Right renal cortex interstitium (tissue), 3 donors: ENCODE results near the gene ZFYVE28. TPM values are rescaled to one million over a fixed set of nuclear protein-coding genes. Genes with fewer than 3 reads are reported as not detected.
"Not testable (repeated sequence)": the region's sequence is repeated elsewhere in the genome, so short reads cannot be mapped to it uniquely, and the experiment has no call there.

Experiments
- DNase-seq, 3 donors: peaks; one replicate each; pipeline ENCODE4 v3.0.0-alpha.2; 2013; ENCODE audit warnings: low read depth in 3 of 3, low spot score in 2 of 3
- polyA plus RNA-seq, 3 donors: library from polyadenylated mRNA; unstranded; fragments of 120-200 nt; gene quantifications; one replicate each; pipeline ENCODE4 v1.2.1, GENCODE V29; 2013; ENCODE audit not compliant: insufficient read length in 3 of 3

ZFYVE28 gene
- polyA plus RNA-seq, 3 donors, result 1.7 to 1.8 (median 1.8) TPM

GRCh38 chr4:2275546-2276251 lies 142.7 kb downstream of the ZFYVE28 start:
- DNase-seq, result no peak

GRCh38 chr4:2275044-2275397 lies 143.4 kb downstream of the ZFYVE28 start:
- not testable (repeated sequence) for DNase-seq

GRCh38 chr4:2274320-2275043 lies 144.0 kb downstream of the ZFYVE28 start:
- DNase-seq, result no peak

DNA sequence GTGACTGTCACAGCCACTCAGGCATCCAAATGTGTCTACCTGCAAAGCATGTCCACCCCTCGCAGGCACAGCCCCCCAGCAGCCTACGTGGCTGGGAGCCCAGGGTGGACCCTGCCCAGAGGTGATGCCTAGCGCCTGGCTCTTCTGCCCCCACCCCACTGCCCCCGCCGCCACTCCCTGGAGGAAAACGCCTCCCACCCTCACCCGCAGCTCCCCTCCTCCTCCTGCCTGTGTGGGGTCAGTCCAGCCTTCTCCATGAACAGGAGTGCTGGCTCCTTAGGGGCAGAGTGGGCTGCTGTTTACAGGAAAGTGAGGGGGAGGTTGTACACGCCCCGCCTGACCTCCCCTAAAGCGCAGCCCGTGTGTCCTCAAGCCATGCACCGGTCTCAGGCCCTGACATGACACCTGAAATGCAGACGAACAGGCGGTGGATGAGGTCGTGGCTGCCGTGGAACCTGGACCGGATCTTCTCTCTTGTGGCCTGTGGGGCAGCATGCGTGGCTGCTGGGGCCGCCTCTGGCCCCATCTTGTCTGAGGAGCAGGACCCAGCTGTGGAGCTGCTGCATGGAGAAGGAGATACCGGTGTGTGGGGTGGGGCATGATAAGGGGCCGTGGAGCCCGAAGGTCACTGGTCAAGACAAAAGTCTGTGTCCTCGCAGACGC lies 144.7 kb downstream of the ZFYVE28 start:
- DNase-seq, result no peak

GRCh38 chr4:2273221-2273620 lies 145.2 kb downstream of the ZFYVE28 start:
- DNase-seq, result no peak

DNA sequence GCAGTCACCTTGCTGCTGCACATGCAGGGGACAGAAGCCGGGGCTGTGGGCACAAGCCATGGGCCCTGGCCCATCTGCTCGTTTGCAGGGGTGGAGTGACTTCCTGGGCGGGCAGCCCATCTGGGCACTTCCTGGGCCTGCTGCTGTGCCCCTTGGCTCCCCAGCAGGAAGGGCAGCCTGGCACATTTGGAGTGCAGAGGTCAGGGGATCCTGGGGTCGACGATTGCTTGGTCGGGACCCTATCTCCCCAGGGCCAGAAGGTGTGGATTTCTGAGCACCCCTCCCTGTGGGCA lies 145.7 kb downstream of the ZFYVE28 start:
- DNase-seq, result no peak

GRCh38 chr4:2272026-2272827 lies 146.2 kb downstream of the ZFYVE28 start:
- no peak for DNase-seq

DNA sequence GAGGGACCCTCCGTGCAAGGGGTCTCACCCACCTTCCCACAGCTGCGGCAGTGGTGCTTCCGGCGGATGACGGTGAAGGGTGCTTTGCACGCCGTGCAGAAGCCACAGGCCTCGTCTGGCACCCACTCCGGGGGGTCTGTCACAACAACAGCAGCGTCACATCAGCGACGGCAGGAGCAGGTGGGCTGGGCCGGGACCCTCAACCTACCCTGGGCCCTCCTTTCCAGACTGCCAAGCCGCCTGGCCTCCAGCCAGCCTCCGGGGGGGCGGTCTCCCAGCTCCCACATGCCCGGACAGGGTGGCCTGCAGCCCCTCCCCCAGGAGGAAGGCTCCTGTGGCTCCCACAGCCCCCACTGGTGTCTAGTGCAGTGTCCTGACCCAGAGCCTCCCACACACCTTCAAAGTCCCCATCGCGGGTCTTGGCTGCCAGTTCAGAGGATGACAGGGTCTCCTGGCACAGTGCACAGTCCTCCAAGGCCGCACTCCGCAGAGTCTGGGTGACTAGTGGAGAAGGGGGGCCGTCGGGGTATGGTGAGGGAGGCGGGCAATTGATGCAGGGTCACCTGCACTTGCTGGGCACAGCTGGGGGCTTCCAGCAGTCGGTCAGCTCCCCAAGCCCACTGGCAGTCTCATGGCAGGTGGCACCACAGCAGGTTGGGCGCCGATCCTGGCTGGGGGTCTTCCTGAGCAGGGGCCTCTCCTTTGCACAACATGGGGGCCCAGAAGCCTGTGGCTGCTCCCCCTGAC lies 147.0 kb downstream of the ZFYVE28 start:
- DNase-seq, result no peak

- DNase-seq, result no peak
Observed at GRCh38 chr4:2270341-2271165, 147.9 kb downstream of the ZFYVE28 start.

- DNase-seq, result no peak
Observed at GRCh38 chr4:2269618-2270163, 148.8 kb downstream of the ZFYVE28 start.

- DNase-seq, result no peak
Observed at GRCh38 chr4:2269206-2269531, 149.3 kb downstream of the ZFYVE28 start.

DNA sequence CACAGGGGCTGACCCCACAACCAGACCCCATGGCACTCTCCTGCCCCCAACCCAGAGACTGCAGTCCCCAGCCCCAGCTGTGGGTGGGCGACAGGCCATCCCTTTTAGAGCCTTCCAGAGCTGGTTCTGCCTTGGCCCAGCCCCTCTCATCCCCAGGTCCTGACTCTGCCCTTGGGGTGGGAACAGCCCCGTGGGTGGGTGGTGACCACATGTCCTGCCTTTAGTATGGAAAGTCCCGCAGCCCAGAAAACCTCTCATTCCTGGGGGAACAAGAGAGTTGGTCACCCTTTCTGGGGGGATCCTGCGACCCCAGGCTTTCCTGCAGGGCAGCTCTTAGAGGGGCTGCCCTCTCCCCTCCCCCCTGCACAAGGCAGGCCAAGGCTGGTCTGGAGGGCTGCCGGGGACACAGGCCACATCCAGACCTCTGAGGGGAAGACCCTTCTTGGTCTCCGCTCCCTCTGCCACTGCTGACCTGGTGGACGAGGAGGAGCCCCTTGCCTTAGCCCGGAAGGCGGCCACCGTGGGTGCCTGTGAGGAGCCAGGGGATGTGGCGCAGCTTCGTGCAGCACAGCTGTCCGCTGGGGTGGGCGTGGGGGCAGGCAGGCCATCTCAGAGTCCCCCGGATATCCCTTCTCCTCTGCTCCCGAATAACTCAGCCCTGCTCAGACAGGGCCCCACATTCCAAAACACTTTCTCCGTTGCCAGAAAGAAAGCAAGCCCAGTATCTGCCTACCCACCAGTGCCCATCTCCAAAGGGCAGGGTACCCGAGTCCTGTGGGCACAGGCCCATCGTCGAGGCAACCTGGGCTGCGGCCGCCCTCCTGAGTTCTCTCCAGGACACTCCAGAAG lies 149.9 kb downstream of the ZFYVE28 start:
- DNase-seq, result no peak

DNA sequence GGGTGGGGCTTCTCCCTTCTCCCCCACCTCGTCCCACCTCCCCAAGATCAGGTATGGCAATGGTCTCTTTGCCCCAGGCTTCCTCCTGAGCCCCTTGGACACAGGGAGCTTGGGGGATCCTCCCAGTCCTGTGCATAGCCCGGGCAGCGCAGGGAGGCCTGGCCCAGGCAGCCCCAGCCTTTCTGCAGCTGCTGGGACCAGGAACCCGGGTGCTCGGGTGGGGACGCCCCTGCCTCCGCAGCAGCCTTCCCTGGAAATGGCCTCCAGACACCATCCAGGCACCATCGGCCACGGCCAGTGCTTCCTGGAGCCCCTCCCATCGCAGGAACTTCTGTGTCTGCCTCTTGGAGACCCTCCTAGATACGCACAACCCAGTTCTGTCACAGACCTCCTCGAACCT lies 150.6 kb downstream of the ZFYVE28 start:
- DNase-seq, result no peak

DNA sequence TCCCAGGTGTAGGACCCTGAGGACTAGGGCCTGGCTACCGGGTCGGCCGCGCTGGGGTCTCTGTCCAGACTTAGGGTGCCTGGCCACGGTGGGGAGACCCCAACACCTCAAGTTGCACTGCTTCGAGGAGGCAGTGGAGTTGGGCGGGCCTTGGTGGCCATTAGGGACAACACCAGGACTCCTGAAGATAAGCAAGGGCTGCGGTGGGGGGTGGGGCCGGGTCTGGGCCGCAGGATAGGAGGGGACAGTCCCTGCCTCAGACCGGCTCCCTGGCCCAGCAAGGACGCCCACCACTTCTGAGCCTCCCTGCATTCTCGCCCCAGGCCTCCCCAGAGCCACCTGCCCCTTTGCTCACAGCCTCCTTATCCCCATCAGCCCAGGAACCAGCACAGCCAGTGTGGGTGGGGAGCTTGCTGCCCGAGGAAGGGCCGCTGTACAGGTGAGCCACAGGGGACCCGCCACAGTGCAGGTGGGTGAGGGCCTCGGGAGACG lies 151.1 kb downstream of the ZFYVE28 start:
- no peak for DNase-seq

DNA sequence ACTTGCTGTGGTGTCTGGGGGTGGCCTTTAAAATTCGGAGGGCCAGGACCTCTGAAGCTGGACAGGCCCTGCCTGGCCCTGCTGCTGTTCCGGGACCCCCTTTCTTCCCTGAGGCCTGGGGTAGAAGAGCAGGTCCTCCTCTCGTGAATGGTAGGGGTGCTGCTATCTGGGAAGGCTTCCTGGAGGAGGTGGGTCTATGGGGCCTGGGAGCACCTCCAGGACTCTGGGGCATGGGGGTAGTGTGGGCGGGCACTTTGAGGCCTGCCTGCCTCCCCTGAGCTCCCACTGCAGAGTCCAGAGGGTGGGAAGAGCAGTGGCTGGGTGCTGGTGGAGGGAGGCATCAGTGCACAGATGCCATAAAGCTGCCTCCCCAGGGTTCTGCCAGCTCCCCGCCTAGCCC lies 151.6 kb downstream of the ZFYVE28 start:
- no peak for DNase-seq

GRCh38 chr4:2266181-2266580 lies 152.3 kb downstream of the ZFYVE28 start:
- no peak for DNase-seq

GRCh38 chr4:2265113-2266110 lies 153.0 kb downstream of the ZFYVE28 start:
- DNase-seq, result no peak
